PC-3 (cell line): ENCODE data around the gene PTGIS.

Experiments used
- CTCF ChIP-seq: fragments of 300-600 bp; sonication (generic); conservative IDR thresholded peaks from 2 replicates; pipeline ENCODE4 v1.5.1; 2017; ENCODE audit warnings: antibody characterized with exemption, low read depth, mild to moderate bottlenecking, low read length
- EZH2 ChIP-seq: fragments of 300-600 bp; sonication (generic); IDR thresholded peaks from one replicate; pipeline ENCODE4 v1.6.1; 2017; ENCODE audit warnings: antibody characterized with exemption, mild to moderate bottlenecking, low read length; ENCODE audit not compliant: unreplicated experiment
- EZH2phosphoT487 ChIP-seq: fragments of 300-600 bp; sonication (generic); IDR thresholded peaks from 2 replicates; pipeline ENCODE4 v1.6.1; 2018; ENCODE audit warnings: mild to moderate bottlenecking, antibody characterized with exemption, low read length, borderline replicate concordance

GRCh38 chr20:49489688-49490087 is 78.2 kb downstream of the PTGIS start:
- no peak for TF ChIP-seq CTCF
- TF ChIP-seq EZH2phosphoT487 = no peak
- no peak for TF ChIP-seq EZH2
